Pons (tissue), 1 donor: ENCODE results near the gene CD6.

ENCODE experiments used
- DNase-seq: peaks from one replicate; pipeline ENCODE4 v3.0.0-alpha.2; 2016; ENCODE audit warnings: low spot score

Gene CD6

DNA sequence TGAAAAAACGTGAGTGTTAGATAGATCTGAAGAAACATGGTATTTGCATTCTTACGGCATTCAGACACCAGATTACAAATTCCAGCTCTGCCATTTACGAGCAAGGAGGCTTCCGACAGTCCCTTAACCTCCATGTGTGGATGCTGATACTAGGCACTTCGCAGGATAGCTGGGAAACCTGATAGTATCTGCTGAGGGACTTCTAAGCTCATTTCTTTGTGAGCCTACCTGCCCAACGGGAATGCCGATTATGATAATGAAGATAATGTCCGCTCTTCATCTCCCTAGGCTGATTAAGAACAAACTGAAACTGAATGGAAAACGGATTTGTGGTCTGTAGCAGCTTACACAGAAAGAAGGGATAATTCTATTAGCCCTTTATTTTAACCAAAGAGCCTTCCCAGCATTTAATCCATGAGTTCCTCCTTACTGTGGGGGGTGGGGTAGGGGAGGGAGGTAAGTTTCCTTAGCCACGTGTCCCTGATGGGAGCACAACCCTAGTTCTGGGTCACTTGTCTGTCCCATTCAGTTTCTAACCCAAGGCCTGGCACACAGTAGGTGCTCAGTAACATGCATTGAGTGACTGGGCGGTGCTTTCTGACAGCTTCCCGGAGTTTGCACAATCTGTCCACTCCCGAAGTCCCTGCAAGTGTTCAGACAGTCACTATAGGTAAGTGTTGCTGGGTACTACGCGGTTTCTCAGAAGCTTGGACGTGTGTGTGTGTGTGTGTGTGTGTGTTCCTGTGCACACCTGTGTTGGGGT is 39.2 kb downstream of the CD6 start:
- no peak for DNase-seq

DNA sequence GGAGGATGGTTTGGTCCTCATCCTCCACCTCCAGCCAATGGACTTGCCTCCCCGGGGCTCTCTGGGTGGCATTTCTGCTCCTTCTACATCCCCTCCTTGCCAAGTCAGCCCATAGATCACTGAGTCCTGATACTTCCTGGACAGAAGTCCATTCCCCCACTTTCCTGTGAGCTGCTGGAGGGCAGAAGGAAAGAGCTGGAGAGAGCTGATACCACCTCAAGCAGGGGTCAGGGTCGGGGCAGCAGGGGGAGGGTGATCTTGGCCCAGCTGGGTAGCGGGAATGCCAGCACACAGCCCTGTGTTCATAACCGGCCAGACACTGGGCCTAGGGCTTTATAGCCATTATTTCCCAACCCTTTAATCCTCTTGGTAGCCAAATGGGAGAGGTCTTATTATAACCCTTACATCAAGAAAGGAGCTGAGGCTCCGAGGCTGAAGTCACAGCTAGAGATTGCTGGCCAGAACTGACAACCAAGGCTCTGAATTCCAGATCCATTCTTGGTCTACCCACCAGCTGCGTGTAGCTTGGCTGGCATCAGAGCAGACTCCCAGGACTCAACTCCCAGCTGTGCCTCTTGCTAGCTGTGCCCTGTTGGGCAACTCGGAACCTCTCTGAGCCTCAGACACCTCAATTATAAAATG is 39.9 kb downstream of the CD6 start:
- no peak for DNase-seq

DNA sequence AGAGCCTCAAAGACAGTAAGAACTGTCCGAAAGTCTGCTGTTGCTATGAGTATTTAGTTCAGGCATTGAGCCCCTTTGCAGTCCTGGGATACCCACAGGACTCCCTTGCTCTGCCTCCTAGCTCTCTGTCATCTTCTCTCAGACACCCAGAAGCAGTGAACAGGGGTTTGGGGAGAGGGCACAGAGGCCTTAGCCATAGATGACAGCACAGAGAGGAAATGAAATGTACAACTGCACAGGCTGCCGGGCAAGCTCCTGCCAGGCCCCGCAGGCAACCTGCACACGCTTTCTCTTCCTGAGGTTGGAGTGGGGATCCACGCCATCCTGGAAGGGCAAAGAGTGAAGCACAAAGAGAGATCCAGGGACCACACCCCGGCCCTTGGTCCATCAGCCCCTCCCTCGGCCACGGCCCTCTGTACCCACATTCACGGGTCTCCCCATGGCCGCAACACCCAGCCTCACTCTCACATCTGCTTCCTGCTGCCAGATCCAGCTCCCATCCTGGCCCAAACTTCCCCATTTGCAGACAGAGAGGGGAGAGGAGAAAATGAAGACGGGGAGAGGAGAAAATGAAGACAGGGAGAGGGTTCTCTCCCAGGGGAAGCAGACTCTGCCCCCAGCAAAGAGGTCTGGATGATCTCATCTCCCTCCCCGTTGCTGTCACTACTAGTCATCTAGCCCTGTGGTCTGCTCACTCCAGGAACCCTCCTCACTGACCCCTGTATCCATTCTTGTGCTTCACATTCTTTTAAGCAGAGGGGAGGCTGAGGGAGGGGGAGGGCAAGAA is 40.7 kb downstream of the CD6 start:
- peak; percentile 57 for DNase-seq

DNA sequence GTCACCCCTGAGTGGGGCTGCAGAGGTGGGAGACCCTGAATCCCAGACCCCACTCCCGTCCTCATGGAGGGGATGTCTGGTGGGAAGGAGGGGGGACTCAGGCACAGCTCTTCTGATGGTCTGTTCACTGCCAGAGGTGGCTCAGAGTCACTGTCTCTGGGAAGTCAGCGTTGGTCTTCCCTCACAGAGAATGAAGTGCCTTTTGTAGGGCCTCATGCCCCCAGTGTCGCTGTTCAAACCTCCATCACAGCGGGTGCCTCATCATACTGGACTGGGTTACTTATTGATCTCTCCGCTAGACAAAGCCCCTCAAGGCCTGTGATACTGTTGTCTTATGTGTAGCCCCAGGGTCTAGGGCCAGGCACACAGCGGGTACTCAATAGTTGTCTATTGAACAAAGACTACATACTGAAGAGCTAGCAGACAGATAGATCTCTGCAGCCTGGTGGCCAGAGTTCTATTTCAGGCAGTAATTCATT is 41.3 kb downstream of the CD6 start:
- no peak for DNase-seq

DNA sequence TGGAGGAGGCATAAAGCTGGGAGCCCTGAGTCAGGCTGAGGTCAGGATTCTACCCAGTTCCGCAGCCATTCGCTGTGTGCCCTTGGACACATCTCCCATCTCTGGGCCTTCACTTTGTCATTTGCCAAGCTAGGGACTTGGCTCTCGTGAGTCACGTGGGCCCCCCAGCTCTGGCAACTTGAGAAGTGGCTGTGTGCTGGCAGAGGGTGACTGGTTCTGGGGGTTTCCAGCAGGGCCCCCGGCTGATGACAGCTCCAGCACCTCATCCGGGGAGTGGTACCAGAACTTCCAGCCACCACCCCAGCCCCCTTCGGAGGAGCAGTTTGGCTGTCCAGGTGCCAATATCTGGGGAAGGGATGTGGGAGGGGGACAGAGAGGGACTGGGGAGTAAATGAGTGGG is 46.6 kb downstream of the CD6 start:
- no peak for DNase-seq

DNA sequence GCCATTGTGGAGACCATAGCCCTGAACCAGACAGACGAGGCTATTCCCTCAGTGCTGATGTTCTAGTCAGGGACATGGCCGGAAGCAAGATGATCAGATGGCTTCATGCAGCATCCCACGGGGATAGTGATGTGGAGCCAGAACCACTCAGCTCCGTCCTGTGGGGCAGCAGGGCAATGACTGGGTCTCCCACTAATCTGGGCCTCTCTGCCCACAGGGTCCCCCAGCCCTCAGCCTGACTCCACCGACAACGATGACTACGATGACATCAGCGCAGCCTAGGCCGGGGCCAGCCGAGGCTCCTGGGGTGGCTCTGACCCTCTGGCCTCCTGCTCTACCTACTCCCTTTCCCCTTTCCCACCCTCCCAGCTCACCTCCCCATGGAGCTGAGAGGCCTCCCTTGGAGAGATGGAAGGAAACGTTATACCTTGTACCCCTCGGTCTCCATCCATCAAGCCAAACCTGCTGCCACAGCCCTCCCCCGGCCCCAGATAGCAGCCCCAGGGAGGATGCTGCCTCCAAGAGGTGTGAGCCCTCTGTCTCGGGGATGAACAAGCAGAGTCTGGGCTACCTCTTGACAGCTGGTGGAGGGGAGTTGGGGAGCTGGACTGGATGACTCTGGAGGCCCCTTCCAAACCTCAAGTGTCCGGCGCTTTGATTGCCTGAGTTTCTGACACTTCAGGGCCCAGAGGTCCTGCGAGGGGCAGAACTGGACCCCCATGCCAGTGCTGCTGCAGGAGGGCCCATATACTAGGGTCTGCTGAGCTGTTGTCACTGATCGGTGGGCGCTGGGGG is 47.8 kb downstream of the CD6 start:
- DNase-seq = no peak

DNA sequence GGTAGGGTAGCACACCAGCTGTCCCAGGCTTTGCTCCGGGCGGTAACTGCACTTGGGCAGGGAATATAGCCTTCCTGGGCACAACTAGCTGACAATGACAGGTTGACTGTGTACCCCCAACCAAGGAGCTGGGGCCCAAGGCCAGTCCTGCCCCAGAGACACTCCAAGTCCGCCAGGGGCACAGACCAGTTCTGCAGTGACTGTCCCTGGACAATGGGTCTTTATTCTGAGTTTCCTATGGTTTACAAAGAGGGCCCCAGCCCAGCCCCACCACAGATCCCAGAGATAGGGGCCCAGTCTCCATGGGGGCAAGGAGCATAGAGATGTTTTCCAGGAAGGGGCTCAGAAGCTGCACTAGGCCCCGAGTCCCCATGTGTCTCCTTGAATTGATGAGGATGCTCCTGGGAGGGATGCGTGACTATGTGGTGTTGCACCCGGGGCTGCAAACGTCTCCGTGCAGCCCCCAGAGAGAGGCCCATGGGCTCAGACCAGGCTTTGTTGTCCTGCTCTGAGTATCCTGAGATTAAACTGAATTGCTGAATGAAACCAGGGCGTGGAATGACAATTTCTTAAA is 48.4 kb downstream of the CD6 start:
- no peak for DNase-seq

DNA sequence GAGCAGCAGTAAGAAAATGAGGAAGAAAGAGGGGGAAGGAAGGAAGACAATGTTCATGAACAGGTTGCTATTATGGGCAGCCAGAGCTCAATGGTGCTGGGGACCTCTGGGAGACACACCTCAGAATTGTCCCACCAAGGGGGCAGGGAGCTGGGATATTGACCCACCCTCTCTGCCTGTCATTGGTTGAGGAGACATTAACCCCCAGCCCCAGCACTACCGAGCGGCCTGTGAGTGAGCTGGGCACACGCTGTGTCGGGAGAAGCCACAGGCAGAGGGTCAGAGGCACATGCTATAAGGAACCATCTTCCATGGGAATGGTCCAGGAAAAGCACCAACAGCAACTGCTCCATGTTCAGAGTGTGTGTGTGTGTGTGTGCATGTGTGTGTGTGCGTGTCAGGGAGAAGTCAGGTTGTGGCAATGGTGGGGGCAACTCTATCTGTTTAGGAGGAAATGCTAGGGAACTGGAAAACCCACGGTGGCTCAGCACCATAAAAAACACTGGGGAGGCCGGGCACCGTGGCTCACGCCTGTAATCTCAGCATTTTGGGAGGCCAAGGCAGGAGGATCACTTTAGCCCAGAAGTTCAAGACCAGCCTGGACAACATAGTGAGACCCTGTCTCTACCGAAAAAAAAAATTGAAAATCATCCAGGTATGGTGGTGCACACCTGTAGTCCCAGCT is 49.2 kb downstream of the CD6 start:
- DNase-seq = no peak

DNA sequence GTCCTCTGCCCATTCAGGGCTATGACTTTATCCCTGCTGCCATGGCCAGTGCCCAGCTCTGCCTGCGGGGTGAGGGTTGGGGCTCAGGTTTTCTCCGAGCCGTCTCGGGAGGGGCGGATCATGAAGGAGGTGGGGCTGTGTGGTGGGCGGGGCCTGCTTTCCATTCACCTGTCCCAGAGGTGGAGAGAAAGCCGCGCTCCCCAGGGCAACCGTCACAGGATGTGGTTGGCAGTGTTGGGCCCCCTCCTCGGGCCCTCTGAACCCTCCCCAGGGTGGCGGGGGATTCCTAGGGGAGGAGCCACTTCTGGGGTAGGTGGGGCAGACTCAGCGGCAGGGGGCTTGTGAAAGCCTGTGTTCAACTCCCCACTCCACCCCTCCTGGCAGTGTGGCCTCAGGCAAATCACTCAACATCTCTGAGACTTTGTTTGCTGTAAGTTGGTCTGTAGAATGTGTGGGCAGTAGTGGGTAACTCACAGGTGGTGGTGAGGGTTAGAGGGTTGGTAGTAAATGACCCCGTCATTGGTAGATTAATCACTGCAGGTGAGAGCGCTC is 50.3 kb downstream of the CD6 start:
- no peak for DNase-seq

DNA sequence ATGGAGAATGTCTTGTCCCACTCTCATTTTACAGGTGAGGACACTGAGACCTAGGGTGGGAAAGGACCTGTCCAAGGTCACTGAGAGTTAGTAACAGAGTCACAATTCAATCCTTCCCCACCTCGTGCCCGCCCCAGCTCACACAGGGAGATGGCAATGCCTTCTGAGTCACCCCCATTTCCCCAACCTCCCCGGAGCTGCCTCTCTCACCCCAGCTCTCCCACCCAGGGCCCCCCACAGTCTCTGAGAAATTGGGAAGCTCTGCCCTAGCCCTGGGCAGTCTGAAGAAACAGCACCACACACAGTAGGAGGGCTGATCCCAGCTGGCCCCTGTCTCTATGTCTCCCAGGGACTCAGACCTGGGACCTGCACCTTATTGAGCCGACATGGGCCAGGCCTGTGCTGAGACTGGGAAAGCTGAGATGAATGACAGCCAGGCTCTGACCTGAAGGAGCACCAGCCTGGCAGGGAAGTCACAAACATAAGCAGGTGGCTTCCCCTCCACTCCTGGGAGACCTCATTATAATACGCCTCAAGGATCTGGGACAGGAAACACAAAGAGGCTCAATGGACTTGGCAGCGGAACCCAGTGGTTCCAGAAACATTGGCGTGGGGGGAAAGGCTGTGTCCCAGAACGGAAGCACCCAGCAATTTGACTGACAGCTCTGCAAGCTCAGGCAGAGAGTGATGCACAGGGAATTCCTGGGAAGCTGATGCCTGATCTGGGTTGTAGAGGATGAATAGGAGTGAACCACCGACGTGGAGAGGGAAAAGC is 51.0 kb downstream of the CD6 start:
- DNase-seq = peak; percentile 20

DNA sequence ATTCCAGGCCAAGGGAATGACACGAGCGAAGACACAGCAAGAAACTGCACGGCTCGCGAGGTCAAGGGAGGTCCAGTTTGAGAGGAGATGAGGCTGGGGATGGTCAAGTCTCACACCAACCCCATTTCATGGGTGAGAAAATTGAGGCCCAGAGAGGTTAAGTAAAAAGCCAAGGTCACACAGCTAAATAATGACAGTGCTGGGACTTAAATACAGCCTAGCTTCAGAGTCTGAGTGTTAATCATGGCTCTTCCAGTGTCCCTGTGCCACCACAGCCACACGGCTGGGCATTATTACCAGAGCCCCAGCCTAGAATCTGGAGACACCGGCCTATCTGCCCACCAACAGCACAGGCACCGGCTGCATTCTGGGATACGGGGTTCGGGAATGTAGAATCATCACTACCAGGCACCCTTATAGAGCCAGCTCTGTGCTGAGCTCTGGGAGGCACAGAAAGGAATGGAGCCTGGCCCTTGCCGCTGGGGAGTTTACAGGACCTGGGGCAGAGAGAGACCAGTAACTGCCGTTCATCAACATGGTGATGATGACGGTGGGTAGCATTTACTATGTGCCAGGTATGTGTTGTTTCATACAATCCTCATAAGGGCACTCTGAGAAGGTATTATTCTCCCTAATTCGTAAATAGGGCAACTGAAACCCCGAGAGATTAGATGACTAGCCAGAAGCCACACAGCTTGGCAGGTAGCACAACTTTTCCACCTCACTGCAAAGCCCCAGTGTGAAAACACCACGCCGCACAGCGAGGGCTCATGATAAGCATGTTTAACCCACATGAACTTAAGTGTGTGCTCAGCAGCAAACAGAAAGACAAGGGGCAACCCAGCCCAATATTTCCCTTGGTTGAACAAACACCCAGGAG is 51.8 kb downstream of the CD6 start:
- DNase-seq = no peak

DNA sequence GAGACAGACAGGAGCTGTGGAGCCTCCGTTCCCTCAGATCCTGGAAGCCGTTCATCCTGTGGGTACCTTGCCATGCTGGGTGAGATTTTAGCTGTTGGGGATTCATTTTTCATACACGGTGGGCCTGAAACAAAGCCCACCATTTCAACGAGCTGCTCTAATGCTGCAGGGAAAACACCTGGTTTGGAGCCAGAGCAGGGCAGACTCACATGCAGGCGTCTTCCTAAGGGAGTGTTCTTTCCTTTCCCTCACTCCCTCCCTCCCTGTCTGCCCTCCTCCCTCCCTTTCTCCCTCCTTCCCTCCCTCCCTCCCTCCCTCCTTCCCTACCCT is 52.5 kb downstream of the CD6 start:
- no peak for DNase-seq

DNA sequence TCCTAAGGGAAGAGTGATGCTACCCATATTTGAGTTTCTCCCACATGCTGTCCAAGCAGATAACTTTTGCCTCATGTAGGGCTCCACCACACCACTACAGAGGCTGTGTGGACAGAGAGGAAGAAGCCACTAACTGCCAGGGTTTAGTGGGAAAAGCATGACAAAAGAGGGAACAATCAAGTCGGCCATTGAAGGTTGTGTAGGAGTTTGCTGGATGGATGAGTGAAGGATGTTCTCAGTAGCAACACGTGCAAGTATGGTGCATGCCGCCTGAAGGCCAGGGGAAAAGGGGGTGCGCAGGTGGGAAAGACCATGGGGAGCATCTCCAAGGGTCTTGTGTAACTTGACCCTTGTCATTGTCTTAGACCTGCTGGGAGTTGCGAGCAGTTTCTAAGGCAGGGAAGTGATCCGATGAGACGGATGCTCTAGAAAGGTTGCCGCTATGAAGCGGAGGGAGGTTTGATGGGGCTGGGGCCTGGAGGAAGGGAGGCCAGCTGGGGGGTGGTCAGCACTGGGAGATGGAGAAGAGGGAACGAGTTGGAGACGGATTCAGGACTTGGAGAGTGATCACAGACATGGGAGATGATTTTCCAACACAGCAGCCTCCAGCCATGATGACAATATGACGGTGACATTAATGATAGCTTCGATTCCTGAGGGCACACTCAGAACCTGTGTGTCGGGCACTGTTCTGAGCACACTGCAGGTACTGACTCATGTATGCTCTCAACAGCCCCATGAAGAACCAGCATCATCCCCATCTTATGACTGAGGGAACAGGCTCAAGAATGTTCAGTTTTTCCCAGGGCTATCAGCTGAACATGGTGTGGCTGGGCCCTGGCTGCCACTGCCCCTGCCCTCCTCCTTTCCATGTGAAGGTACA is 53.7 kb downstream of the CD6 start:
- DNase-seq = no peak

DNA sequence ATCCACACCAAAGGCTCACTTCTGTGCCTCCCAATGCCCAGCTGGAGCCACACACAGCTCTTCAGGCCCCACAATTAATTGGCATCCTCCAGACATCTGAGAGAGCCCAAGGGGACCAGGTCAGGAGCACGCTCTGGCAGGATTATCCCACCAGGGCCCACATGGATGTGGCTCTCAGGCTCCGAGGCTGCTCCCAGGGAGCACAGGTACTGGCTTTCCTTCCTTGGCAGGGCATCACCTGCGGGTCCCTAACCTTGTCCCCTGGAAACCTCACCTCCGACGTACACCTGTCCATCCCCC is 54.3 kb downstream of the CD6 start:
- no peak for DNase-seq

DNA sequence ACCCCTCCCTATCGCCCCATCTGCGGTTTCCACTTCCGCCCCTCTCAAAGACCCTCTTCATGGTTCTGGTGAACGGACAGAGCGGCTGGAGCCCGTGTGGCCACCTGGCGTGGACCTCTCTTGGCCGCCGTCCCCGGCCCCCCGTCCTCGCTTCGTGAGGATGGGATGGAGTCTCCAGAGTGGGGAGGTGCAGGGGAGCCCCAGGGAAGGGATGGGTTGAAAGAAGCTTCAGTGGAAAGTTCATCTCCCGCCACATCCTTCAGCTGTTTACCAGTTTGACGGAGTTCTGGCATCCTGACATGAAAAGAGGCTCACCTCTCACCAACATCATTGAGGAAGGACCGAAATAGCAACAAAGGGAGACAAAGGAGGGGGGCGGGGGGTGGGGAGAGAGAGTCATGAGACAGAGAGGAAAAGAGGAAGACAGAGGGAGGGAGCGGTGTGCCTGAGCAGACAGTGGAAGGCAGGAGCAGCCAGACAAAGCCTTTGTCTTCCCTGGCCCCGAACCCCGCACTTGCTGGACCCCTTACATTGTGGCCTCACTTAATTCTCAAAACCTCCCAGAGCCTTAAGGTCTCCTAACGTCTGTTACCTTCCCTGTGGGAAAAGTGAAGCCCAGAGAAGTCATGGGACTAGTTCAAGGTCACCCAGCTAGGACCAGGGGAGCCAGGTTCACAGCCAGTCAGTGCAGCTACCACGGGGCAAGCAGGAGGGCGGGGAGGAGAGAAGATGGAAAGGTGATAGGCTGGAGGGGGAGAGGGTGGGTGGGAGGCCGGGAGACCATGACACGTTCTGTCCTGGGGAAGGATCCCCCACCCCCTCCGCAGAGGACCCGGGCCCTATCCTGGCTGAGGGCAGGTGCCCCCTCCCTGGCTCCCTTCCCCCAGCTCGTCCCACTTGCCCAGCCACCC is 54.9 kb downstream of the CD6 start:
- peak; percentile 66 for DNase-seq

DNA sequence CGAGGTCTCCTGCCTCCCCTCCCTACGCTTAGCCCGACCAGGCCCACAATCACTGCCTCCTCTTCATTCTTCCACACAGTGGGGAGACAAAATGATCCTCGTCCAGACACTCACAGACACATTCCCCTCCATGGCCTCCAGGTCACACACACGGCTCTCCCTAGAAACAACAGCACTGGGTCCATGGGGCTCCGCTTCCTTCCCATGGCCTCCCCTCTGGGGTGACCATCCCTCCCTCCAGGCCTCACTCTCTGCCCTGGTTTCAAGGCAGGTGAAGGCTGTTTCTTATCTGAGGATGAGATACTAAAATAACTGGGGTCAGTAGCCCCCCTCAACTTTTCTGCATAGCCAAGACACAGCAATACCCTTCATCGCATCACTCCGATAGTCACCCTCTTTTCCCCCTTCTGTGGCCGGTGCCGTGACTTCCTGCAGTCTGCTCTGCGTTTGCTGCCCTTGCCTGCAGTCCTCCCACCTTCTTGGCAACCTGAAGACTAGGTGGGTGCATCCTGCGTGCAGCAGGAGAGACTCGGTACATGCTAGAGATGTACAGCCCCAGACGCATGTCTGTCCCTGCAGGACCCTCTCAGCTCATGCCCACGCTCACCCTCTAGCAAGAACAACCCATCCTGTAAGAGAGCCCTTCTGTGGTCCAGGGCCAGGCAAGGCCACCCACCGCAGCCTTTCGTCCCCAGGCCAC is 55.8 kb downstream of the CD6 start:
- no peak for DNase-seq
